Ishikawa (cell line): ENCODE results near the gene ARID2.

ENCODE experiments used
- CEBPB ChIP-seq: IDR thresholded peaks from 2 replicates; pipeline ENCODE4 v1.6.1; 2012
- CREB1 ChIP-seq: IDR thresholded peaks from 2 replicates; pipeline ENCODE4 v1.6.1; 2012; ENCODE audit warnings: low read depth
- EGR1 ChIP-seq: IDR thresholded peaks from 2 replicates; pipeline ENCODE4 v1.6.1; 2012
- EP300 ChIP-seq: IDR thresholded peaks from 2 replicates; pipeline ENCODE4 v1.6.1; 2012; ENCODE audit warnings: borderline replicate concordance
- FOXM1 ChIP-seq: IDR thresholded peaks from 2 replicates; pipeline ENCODE4 v1.6.1; 2012; ENCODE audit warnings: low read depth, borderline replicate concordance
- MAX ChIP-seq: IDR thresholded peaks from 2 replicates; pipeline ENCODE4 v1.6.1; 2012
- NFIC ChIP-seq: IDR thresholded peaks from 2 replicates; pipeline ENCODE4 v1.6.1; 2012
- RAD21 ChIP-seq: IDR thresholded peaks from 2 replicates; pipeline ENCODE4 v1.6.1; 2012; ENCODE audit warnings: low read depth
- REST ChIP-seq: IDR thresholded peaks from 2 replicates; pipeline ENCODE4 v1.6.1; 2012; ENCODE audit warnings: low read depth, mild to moderate bottlenecking
- TAF1 ChIP-seq: IDR thresholded peaks from 2 replicates; pipeline ENCODE4 v1.6.1; 2012; ENCODE audit warnings: low read depth, mild to moderate bottlenecking
- TEAD4 ChIP-seq: IDR thresholded peaks from 2 replicates; pipeline ENCODE4 v1.6.1; 2012
- USF1 ChIP-seq: IDR thresholded peaks from 2 replicates; pipeline ENCODE4 v1.6.1; 2012
- YY1 ChIP-seq: IDR thresholded peaks from 2 replicates; pipeline ENCODE4 v1.6.1; 2012; ENCODE audit warnings: low read depth

- no peak for TF ChIP-seq EGR1
- TF ChIP-seq MAX, result no peak
- no peak for TF ChIP-seq EP300
- no peak for TF ChIP-seq CEBPB
- no peak for TF ChIP-seq RAD21
- no peak for TF ChIP-seq CREB1
- no peak for TF ChIP-seq USF1
- no peak for TF ChIP-seq REST
- TF ChIP-seq FOXM1, result no peak
- no peak for TF ChIP-seq TAF1
- TF ChIP-seq YY1, result no peak
- TF ChIP-seq NFIC, result no peak
- no peak for TF ChIP-seq TEAD4
Measured at GRCh38 chr12:45939759-45940158, 210.3 kb downstream of the ARID2 start.
